Mucosa of rectum (tissue), 2 donors: Measurements from ENCODE around the gene LY6G6D.
"Not testable (repeated sequence)": the region's sequence is repeated elsewhere in the genome, so short reads cannot be mapped to it uniquely, and the experiment has no call there.

Source experiments
- H3K27ac ChIP-seq, 2 donors: one replicate each; pipeline ENCODE4 v1.7.0; 2013; ENCODE audit warnings: inconsistent platforms in 2 of 2, low read depth in 2 of 2, low read length in 2 of 2
- H3K27me3 ChIP-seq, 2 donors: one replicate each; pipeline ENCODE4 v1.7.0; 2013; ENCODE audit warnings: low read length in 2 of 2; ENCODE audit not compliant: control insufficient read depth in 2 of 2, insufficient read depth in 2 of 2
- H3K36me3 ChIP-seq, 2 donors: one replicate each; pipeline ENCODE4 v1.7.0; 2013; ENCODE audit warnings: low read length in 2 of 2; ENCODE audit not compliant: control insufficient read depth in 2 of 2, insufficient read depth in 2 of 2
- H3K4me1 ChIP-seq, 2 donors: one replicate each; pipeline ENCODE4 v1.7.0; 2013; ENCODE audit warnings: low read length in 2 of 2, mild to moderate bottlenecking in 1 of 2; ENCODE audit not compliant: control insufficient read depth in 2 of 2, insufficient read depth in 2 of 2
- H3K4me3 ChIP-seq, 2 donors: one replicate each; pipeline ENCODE4 v1.7.0; 2013; ENCODE audit warnings: low read length in 2 of 2
- H3K9ac ChIP-seq, 2 donors: one replicate each; pipeline ENCODE4 v1.7.0; 2013; ENCODE audit warnings: low read length in 2 of 2, low read depth in 1 of 2, mild to moderate bottlenecking in 1 of 2
- H3K9me3 ChIP-seq, 2 donors: one replicate each; pipeline ENCODE4 v1.7.0; 2013; ENCODE audit warnings: low read length in 2 of 2; ENCODE audit not compliant: control insufficient read depth in 2 of 2
- donor health status: healthy.
- donor health status: Normal muscosa, but diverticular disease.

The LY6G6D gene

DNA sequence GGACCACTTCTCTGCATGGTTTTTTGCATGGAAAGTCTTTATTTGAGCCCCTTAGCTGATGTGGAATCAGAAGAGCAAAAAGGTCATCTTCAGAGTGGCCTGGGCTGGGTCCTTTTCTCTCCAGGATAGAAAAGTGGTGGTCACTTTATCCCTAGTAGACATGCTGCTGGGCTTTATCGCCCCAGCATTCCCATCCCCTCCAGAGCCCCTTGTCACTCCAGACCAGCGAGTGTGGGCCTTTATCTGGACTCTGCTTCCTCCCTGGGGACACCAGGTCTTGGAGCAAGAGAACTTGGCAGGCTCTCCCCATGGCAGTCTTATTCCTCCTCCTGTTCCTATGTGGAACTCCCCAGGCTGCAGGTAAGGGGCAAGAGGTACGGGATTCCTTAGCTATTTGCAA lies 8.5 kb upstream of the LY6G6D start, which contains the start of gene LY6G6F:
TSS of gene LY6G6F (plus strand) at position 268 of the 400 bp plus-strand sequence. CDS start at position 309, 41 bp downstream.
- no peaks in the 10 kb centered on the region for H3K9me3 ChIP-seq
- H3K27me3 ChIP-seq: no peaks in the 10 kb centered on the region
- H3K27ac ChIP-seq: no peak within 1 kb of the TSS
- peaks cover 18 to 26% of the 10 kb centered on the region in 2 donors for H3K4me1 ChIP-seq
- no peak within 1 kb of the TSS for H3K4me3 ChIP-seq
- no peak within 1 kb of the TSS for H3K9ac ChIP-seq
- H3K36me3 ChIP-seq: no peaks in the 10 kb centered on the region

GRCh38 chr6:31707701-31708100 lies 7.4 kb upstream of the LY6G6D start:
- Histone ChIP-seq H3K4me3 (no peak overlapping the region), H3K27ac (no peak overlapping the region), H3K9me3 (no peaks in the 10 kb centered on the region), H3K4me1 (peaks cover 11 to 19% of the 10 kb centered on the region in 2 donors), H3K36me3 (no peaks in the 10 kb centered on the region), H3K9ac (no peak overlapping the region), H3K27me3 (no peaks in the 10 kb centered on the region)

- Histone ChIP-seq H3K4me1 (peaks cover 11 to 20% of the 10 kb centered on the region in 2 donors), H3K9ac (no peak overlapping the region), H3K27ac (no peak overlapping the region), H3K27me3 (no peaks in the 10 kb centered on the region), H3K9me3 (no peaks in the 10 kb centered on the region), H3K4me3 (no peak overlapping the region), H3K36me3 (no peaks in the 10 kb centered on the region)
Measured at GRCh38 chr6:31708224-31708623, 6.9 kb upstream of the LY6G6D start.

GRCh38 chr6:31709157-31709556 lies 6.0 kb upstream of the LY6G6D start:
- not testable (repeated sequence) for H3K4me3 ChIP-seq

GRCh38 chr6:31710523-31711219 lies 4.5 kb upstream of the LY6G6D start:
- Histone ChIP-seq H3K4me1 (peaks cover 21 to 37% of the 10 kb centered on the region in 2 donors), H3K27me3 (no peaks in the 10 kb centered on the region), H3K27ac (peak overlapping the region; percentile 17 to 58), H3K9me3 (no peaks in the 10 kb centered on the region), H3K4me3 (no peak overlapping the region), H3K36me3 (no peaks in the 10 kb centered on the region), H3K9ac (peak overlapping the region in 1 of 2 donors; percentile 43)

More at GRCh38 chr6:31709157-31709556, 6.0 kb upstream of the LY6G6D start:
- not testable (repeated sequence) for H3K9me3 ChIP-seq, H3K27ac ChIP-seq, H3K27me3 ChIP-seq, H3K36me3 ChIP-seq, H3K9ac ChIP-seq
- peaks cover 17 to 27% of the 10 kb centered on the region in 2 donors for H3K4me1 ChIP-seq

DNA sequence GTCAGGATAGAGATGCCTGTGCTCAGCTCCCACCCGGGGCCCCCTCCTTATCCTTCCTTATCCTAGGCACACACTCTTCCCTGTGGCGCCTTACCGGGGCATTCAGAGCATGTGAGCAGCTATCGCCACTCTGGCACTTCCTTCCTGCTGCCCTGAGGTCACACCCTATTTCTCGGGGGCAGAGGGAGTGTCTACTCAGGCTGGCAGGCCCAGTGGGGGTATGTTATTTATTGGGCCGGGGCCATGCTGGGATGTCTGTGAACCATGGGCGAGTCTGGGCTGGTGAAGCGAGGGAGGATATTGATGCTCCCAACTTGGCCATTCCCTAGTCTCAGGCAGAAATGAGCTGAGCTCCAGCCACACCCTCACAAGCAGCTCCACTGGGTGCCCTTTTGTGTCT lies 3.9 kb upstream of the LY6G6D start:
- peaks cover 21 to 37% of the 10 kb centered on the region in 2 donors for H3K4me1 ChIP-seq
- H3K9ac ChIP-seq: peak overlapping the region in 1 of 2 donors; percentile 43
- H3K9me3 ChIP-seq: no peaks in the 10 kb centered on the region
- H3K36me3 ChIP-seq: no peaks in the 10 kb centered on the region
- H3K4me3 ChIP-seq: no peak overlapping the region
- no peaks in the 10 kb centered on the region for H3K27me3 ChIP-seq
- H3K27ac ChIP-seq: peak overlapping the region; percentile 52 to 58

- Histone ChIP-seq H3K36me3 (no peaks in the 10 kb centered on the region), H3K4me1 (peaks cover 21 to 39% of the 10 kb centered on the region in 2 donors), H3K9ac (peak overlapping the region in 1 of 2 donors; percentile 8), H3K9me3 (no peaks in the 10 kb centered on the region), H3K27me3 (no peaks in the 10 kb centered on the region), H3K4me3 (no peak overlapping the region), H3K27ac (no peak overlapping the region)
Measured at GRCh38 chr6:31712296-31712695, 2.9 kb upstream of the LY6G6D start.

DNA sequence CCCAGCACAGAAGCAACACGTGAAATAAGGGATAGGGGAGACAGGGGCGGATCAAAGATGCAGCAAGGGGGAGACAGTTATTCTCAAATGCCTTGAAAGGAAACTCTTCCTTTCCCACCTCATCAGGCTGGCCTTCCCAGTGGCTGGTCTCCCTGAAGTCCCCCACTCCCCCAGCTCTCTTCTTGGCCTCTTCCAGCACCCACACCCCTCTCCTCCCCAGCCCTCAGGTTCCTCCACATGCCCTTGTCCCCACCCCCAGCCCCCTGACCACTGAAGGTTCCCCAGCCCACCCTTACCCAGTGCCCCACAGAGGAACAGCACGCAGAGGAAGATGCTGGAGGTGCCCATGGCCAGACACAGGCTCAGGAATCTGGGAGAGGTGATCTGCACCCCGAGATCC lies 1.7 kb upstream of the LY6G6D start:
- H3K9ac ChIP-seq: peak overlapping the region in 1 of 2 donors; percentile 36
- H3K4me1 ChIP-seq: peaks cover 24 to 51% of the 10 kb centered on the region in 2 donors
- H3K9me3 ChIP-seq: no peaks in the 10 kb centered on the region
- no peak overlapping the region for H3K4me3 ChIP-seq
- H3K36me3 ChIP-seq: no peaks in the 10 kb centered on the region
- peak overlapping the region; percentile 61 to 65 for H3K27ac ChIP-seq
- no peaks in the 10 kb centered on the region for H3K27me3 ChIP-seq

DNA sequence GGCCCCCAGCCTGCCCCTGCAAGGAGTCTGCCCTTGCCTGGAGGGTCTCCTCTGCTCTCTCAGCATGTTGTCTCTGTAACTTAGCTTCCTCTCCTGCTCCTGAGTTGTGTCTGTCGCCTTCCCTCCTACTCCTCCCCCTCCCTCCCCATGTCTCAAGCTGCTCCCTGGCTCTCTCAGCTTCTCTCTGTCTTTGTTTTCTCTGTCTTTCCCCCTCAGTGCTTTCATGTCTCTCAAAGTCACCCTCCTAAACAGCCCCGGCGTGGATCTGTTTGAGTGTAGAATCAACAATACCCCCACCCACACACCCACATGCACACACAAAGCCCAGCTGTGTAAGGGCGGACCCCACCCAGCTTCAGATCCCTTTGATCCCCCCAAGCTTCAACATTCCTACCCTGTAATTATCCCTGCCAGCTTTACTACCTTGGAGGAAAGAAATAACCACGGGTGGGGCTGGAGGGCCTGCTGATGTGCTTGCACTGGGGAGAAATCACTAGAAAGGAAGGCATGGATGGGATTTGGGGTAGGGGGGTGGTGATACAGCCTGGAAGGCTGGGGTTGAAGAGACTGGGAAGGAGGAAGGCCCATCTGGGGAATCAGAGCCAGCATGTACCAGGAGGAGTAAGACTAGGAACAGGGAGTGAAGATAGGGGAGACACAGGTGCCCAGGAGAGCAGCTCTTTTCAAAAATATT lies 1.0 kb upstream of the LY6G6D start:
- Histone ChIP-seq H3K27ac (peak overlapping the region; percentile 61 to 65), H3K4me1 (peaks cover 29 to 57% of the 10 kb centered on the region in 2 donors), H3K27me3 (no peaks in the 10 kb centered on the region), H3K9ac (peak overlapping the region in 1 of 2 donors; percentile 36), H3K4me3 (no peak overlapping the region), H3K36me3 (no peaks in the 10 kb centered on the region), H3K9me3 (no peaks in the 10 kb centered on the region)

- peak overlapping the region; percentile 49 to 59 for H3K27ac ChIP-seq
Measured at GRCh38 chr6:31717499-31718222, 2.5 kb downstream of the LY6G6D start.

More at GRCh38 chr6:31717499-31718222, 2.5 kb downstream of the LY6G6D start:
- Histone ChIP-seq H3K9me3 (no peaks in the 10 kb centered on the region), H3K4me1 (peaks cover 21 to 52% of the 10 kb centered on the region in 2 donors), H3K4me3 (no peak overlapping the region), H3K27me3 (no peaks in the 10 kb centered on the region), H3K9ac (no peak overlapping the region), H3K36me3 (no peaks in the 10 kb centered on the region)
